Measurements from ENCODE around the gene NDUFB2. TPM values are rescaled to one million over a fixed set of nuclear protein-coding genes. Genes with fewer than 3 reads are reported as not detected.

The NDUFB2 gene
- total RNA-seq, 1 experiment from 2014 or later: 296 TPM

- DNase-seq (no peak), ATAC-seq (no peak)
- H3K4me2 ChIP-seq (ENCODE audit: low read length): no peak overlapping the region
- no peaks in the 10 kb centered on the region for H3K79me2 ChIP-seq (ENCODE audit: low read length)
- no peaks in the 10 kb centered on the region for H4K20me1 ChIP-seq (ENCODE audit: low read length)
- intact Hi-C loops (cut with micrococcal nuclease): no loop called here
- H3K4me1 ChIP-seq (ENCODE audit: insufficient read depth, low read length): no peaks in the 10 kb centered on the region
- H3K9me2 ChIP-seq (replicated peaks; ENCODE audit: low read length): no peaks in the 10 kb centered on the region
- H3K27ac ChIP-seq (ENCODE audit: low read length): no peak overlapping the region
- no peak overlapping the region for H2AFZ ChIP-seq (ENCODE audit: low read length)
- H3K4me3 ChIP-seq (ENCODE audit: low read length): no peak overlapping the region
- ChIA-PET CTCF (no interaction called here), POLR2A (ENCODE audit: unreplicated experiment) (no interaction called here)
- H3K9ac ChIP-seq (ENCODE audit: low read length): no peak overlapping the region
- no peaks in the 10 kb centered on the region for H3K9me3 ChIP-seq (ENCODE audit: low read length)
- no peaks in the 10 kb centered on the region for H3F3A ChIP-seq (ENCODE audit: low read length, unreplicated experiment)
- TF ChIP-seq EZH2phosphoT487 (IDR thresholded peaks at IDR 0.05; ENCODE audit: borderline replicate concordance, low read length): no peak
- no peaks in the 10 kb centered on the region for H3K36me3 ChIP-seq (ENCODE audit: low read depth, low read length)
- H3K27me3 ChIP-seq (ENCODE audit: low read length): no peaks in the 10 kb centered on the region
- no TSS peak for BruUV-seq (replicated peaks)
Measured at GRCh38 chr7:140754506-140754905, 58.0 kb downstream of the NDUFB2 start.

Other genes starting within 250 kb of the NDUFB2 start
- 71.9 and 78.5 TPM in 2 replicates for gene MKRN1, start 217.2 kb upstream of the NDUFB2 start, total RNA-seq (2014; rRNA removed)
- 8.9 and 10.6 TPM in 2 replicates for gene DENND2A, start 55.9 kb upstream of the NDUFB2 start, total RNA-seq (2014; rRNA removed)
- 29.4 and 39.3 TPM in 2 replicates for gene ADCK2, start 23.8 kb upstream of the NDUFB2 start, total RNA-seq (2014; rRNA removed)
- 15.2 and 15.7 TPM in 2 replicates for gene BRAF, start 228.2 kb downstream of the NDUFB2 start, total RNA-seq (2014; rRNA removed)